Measurements from ENCODE around the gene OR10AD1. TPM values are rescaled to one million over a fixed set of nuclear protein-coding genes. Genes with fewer than 3 reads are reported as not detected.

OR10AD1 gene
- total and polyA plus RNA-seq, 4 donors, result not detected

DNA sequence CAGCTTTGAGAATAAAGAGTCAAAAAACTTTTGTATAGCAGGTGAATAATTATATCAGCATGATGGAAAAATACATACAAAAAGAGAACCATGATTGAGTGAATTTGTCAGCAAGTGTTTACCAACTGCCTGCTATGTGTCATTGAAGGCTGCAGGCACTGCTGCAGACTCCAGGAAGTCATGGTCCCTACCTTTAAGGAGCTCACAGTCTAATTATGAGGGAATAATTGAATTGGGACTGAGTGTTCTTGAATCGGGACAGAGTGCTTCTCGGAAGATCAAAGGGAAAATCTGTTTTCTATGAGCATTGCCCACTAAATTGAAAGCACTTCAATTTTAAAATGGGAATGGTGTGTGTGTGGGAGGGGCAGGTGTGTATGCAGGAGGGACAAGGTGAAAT is 9.5 kb downstream of the OR10AD1 start:
- no peaks in the 10 kb centered on the region for H3K36me3 ChIP-seq (ENCODE audit: control insufficient read depth in 4 of 4, insufficient read depth in 3 of 4, low read depth in 1 of 4, low read length in 3 of 4)
- no peak for DNase-seq (ENCODE audit: low spot score)
- H3K4me3 ChIP-seq (ENCODE audit: low read depth in 1 of 3, low read length in 3 of 3), result no peak overlapping the region
- H3K4me1 ChIP-seq (ENCODE audit: control insufficient read depth in 4 of 4, insufficient read depth in 4 of 4, low read length in 3 of 4), result peaks cover 0 to 9% (median 3%) of the 10 kb centered on the region in 4 donors
- TF ChIP-seq REST (IDR thresholded peaks at IDR 0.05), result no peak
- WGBS, result 68% methylated on average over 2 of the region's 2 CpGs
- H3K27me3 ChIP-seq (ENCODE audit: control insufficient read depth in 4 of 4, insufficient read depth in 4 of 4, low read length in 3 of 4), result no peaks in the 10 kb centered on the region
- no peak overlapping the region for H3K27ac ChIP-seq (ENCODE audit: low read depth in 1 of 2, low read length in 2 of 2)
- no peak overlapping the region for H3K9ac ChIP-seq (ENCODE audit: low read depth in 1 of 2, low read length in 2 of 2)
- H3K9me3 ChIP-seq (ENCODE audit: control insufficient read depth in 4 of 4, low read length in 3 of 4), result peaks cover 0 to 3% (median 0%) of the 10 kb centered on the region in 4 donors

GRCh38 chr12:48192861-48193260 is 10.2 kb downstream of the OR10AD1 start:
- Histone ChIP-seq H3K27me3 (ENCODE audit: control insufficient read depth in 4 of 4, insufficient read depth in 4 of 4, low read length in 3 of 4) (no peaks in the 10 kb centered on the region), H3K4me3 (ENCODE audit: low read depth in 1 of 3, low read length in 3 of 3) (no peak overlapping the region), H3K36me3 (ENCODE audit: control insufficient read depth in 4 of 4, insufficient read depth in 3 of 4, low read depth in 1 of 4, low read length in 3 of 4) (no peaks in the 10 kb centered on the region), H3K9me3 (ENCODE audit: control insufficient read depth in 4 of 4, low read length in 3 of 4) (no peaks in the 10 kb centered on the region), H3K4me1 (ENCODE audit: control insufficient read depth in 4 of 4, insufficient read depth in 4 of 4, low read length in 3 of 4) (peaks cover 0 to 8% (median 3%) of the 10 kb centered on the region in 4 donors), H3K27ac (ENCODE audit: low read depth in 1 of 2, low read length in 2 of 2) (no peak overlapping the region), H3K9ac (ENCODE audit: low read depth in 1 of 2, low read length in 2 of 2) (no peak overlapping the region)
- TF ChIP-seq ZBTB33 (IDR thresholded peaks at IDR 0.05), result no peak
- TF ChIP-seq HNF4A (conservative IDR thresholded peaks at IDR 0.05), result no peak
- TF ChIP-seq MAX (IDR thresholded peaks at IDR 0.05), result no peak
- TF ChIP-seq HNF4G (IDR thresholded peaks at IDR 0.05), result no peak
- no peak for TF ChIP-seq GABPA (IDR thresholded peaks at IDR 0.05 in 1 of 2, conservative IDR thresholded peaks at IDR 0.05 in 1 of 2)
- no peak for TF ChIP-seq SP1 (IDR thresholded peaks at IDR 0.05)
- TF ChIP-seq TAF1 (conservative IDR thresholded peaks at IDR 0.05), result no peak
- TF ChIP-seq RXRA (IDR thresholded peaks at IDR 0.05), result no peak
- no peak for TF ChIP-seq EGR1 (IDR thresholded peaks at IDR 0.05; ENCODE audit: low read depth in 2 of 2)
- TF ChIP-seq YY1 (IDR thresholded peaks at IDR 0.05), result no peak
- TF ChIP-seq JUND (IDR thresholded peaks at IDR 0.05), result no peak
- no peak for TF ChIP-seq RAD21 (IDR thresholded peaks at IDR 0.05)
- no peak for TF ChIP-seq ATF3 (IDR thresholded peaks at IDR 0.05)
- no peak for TF ChIP-seq FOXA1 (IDR thresholded peaks at IDR 0.05)
- TF ChIP-seq FOXA2 (IDR thresholded peaks at IDR 0.05), result no peak
- 84% methylated on average over 1 of the region's 1 CpG for WGBS
- no peak for DNase-seq (ENCODE audit: low spot score)

Data from liver (tissue), 9 donors.